GM20431 (cell line): ENCODE data around the gene ALCAM.

ENCODE experiments used
- in situ Hi-C: fragments of 300-500 bp; cut with MseI, MboI; formaldehyde crosslinking; loops from one replicate; pipeline ENCODE4 v1.15.0; 2020; ENCODE audit warnings: low sequenced_read_pairs; ENCODE audit not compliant: unreplicated experiment

The ALCAM gene

GRCh38 chr3:105466495-105467404 lies 100.0 kb downstream of the ALCAM start:
- in situ Hi-C loops: no loop called here

- in situ Hi-C loops: no loop called here
These were observed 104.1 kb downstream of the ALCAM start for GRCh38 chr3:105470851-105471250.

GRCh38 chr3:105473521-105474223 lies 107.0 kb downstream of the ALCAM start:
- in situ Hi-C loops: no loop called here

GRCh38 chr3:105480768-105481167 lies 114.1 kb downstream of the ALCAM start:
- in situ Hi-C loops: no loop called here

- in situ Hi-C loops: no loop called here
These were observed 116.8 kb downstream of the ALCAM start for GRCh38 chr3:105483476-105483875.

- in situ Hi-C loops: no loop called here
These were observed 123.3 kb downstream of the ALCAM start for GRCh38 chr3:105490045-105490444.

GRCh38 chr3:105493305-105493892 lies 126.7 kb downstream of the ALCAM start:
- in situ Hi-C loops: no loop called here

GRCh38 chr3:105495021-105495420 lies 128.3 kb downstream of the ALCAM start:
- in situ Hi-C loops: no loop called here

- in situ Hi-C loops: no loop called here
These were observed 129.6 kb downstream of the ALCAM start for GRCh38 chr3:105496343-105496742.

- in situ Hi-C loops: no loop called here
These were observed 130.7 kb downstream of the ALCAM start for GRCh38 chr3:105497386-105497785.

GRCh38 chr3:105499961-105500360 lies 133.3 kb downstream of the ALCAM start:
- in situ Hi-C loops: loop anchor here (25.0 kb wide), 1 partner anchor 1238 kb away; no protein-coding TSS in a partner anchor

GRCh38 chr3:105502333-105502732 lies 135.6 kb downstream of the ALCAM start:
- in situ Hi-C loops: loop anchor here (25.0 kb wide), 1 partner anchor 1240 kb away; no protein-coding TSS in a partner anchor

- in situ Hi-C loops: loop anchor here (25.0 kb wide), 1 partner anchor 1241 kb away; no protein-coding TSS in a partner anchor
These were observed 136.5 kb downstream of the ALCAM start for GRCh38 chr3:105503191-105503593.

- in situ Hi-C loops: loop anchor here (25.0 kb wide), 1 partner anchor 1242 kb away; no protein-coding TSS in a partner anchor
These were observed 137.8 kb downstream of the ALCAM start for GRCh38 chr3:105504440-105504951.

- in situ Hi-C loops: loop anchor here (25.0 kb wide), 1 partner anchor 1243 kb away; no protein-coding TSS in a partner anchor
These were observed 138.5 kb downstream of the ALCAM start for GRCh38 chr3:105505170-105505569.

- in situ Hi-C loops: loop anchor here (25.0 kb wide), 1 partner anchor 1249 kb away; no protein-coding TSS in a partner anchor
These were observed 144.3 kb downstream of the ALCAM start for GRCh38 chr3:105511031-105511430.

GRCh38 chr3:105512061-105512460 lies 145.4 kb downstream of the ALCAM start:
- in situ Hi-C loops: loop anchor here (25.0 kb wide), 1 partner anchor 1250 kb away; no protein-coding TSS in a partner anchor

- in situ Hi-C loops: loop anchor here (25.0 kb wide), 1 partner anchor 1251 kb away; no protein-coding TSS in a partner anchor
These were observed 146.3 kb downstream of the ALCAM start for GRCh38 chr3:105513042-105513441.

- in situ Hi-C loops: loop anchor here (25.0 kb wide), 1 partner anchor 1252 kb away; no protein-coding TSS in a partner anchor
These were observed 147.2 kb downstream of the ALCAM start for GRCh38 chr3:105513886-105514285.

- in situ Hi-C loops: loop anchor here (25.0 kb wide), 1 partner anchor 1253 kb away; no protein-coding TSS in a partner anchor
These were observed 148.7 kb downstream of the ALCAM start for GRCh38 chr3:105515372-105515771.
